ENCODE measurements around the gene STX5. TPM values are rescaled to one million over a fixed set of nuclear protein-coding genes. Genes with fewer than 3 reads are reported as not detected.

The STX5 gene
- polyA plus RNA-seq, 2 of the 4 experiments (the other 2 are of a cell fraction): 19.5 to 32.3 TPM

- TF ChIP-seq REST (IDR thresholded peaks at IDR 0.05) (no peak), PHF8 (IDR thresholded peaks at IDR 0.05; ENCODE audit: borderline replicate concordance, low read depth) (0 out of 2 replicates have a peak, but pooled peaks have one; percentile 48), FOSB (CRISPR knock-in tag; IDR thresholded peaks at IDR 0.05) (no peak), CTCF (IDR thresholded peaks at IDR 0.05) (no peak), USF2 (IDR thresholded peaks at IDR 0.05) (peak; percentile 96), FOXS1 (CRISPR knock-in tag; IDR thresholded peaks at IDR 0.05) (no peak), PBX3 (IDR thresholded peaks at IDR 0.05) (no peak), GATA3 (IDR thresholded peaks at IDR 0.05; ENCODE audit: borderline replicate concordance) (peak; percentile 16), FOSL2 (IDR thresholded peaks at IDR 0.05) (no peak), FOSL2 (CRISPR knock-in tag; IDR thresholded peaks at IDR 0.05) (no peak), RFX5 (IDR thresholded peaks at IDR 0.05) (no peak), MAFK (IDR thresholded peaks at IDR 0.05; ENCODE audit: partially characterized antibody) (no peak), EP300 (IDR thresholded peaks at IDR 0.05) (no peak), HEYL (CRISPR knock-in tag; IDR thresholded peaks at IDR 0.05) (no peak), NR3C1 (IDR thresholded peaks at IDR 0.05) (no peak), TFCP2L1 (CRISPR knock-in tag; IDR thresholded peaks at IDR 0.05) (no peak), CBX8 (IDR thresholded peaks at IDR 0.05) (no peak), MYC (IDR thresholded peaks at IDR 0.05; ENCODE audit: borderline replicate concordance, low read length) (no peak; the same call in 1 of the 2 replicates), EHMT2 (IDR thresholded peaks at IDR 0.05; ENCODE audit: low read depth) (no peak), SREBF2 (IDR thresholded peaks at IDR 0.05) (no peak), ZSCAN20 (CRISPR knock-in tag; IDR thresholded peaks at IDR 0.05) (no peak), ZNF302 (CRISPR knock-in tag; IDR thresholded peaks at IDR 0.05) (no peak), HDAC2 (IDR thresholded peaks at IDR 0.05) (peak; percentile 87), MAX (IDR thresholded peaks at IDR 0.05) (peak; percentile 79), POLR2A (IDR thresholded peaks at IDR 0.05; ENCODE audit: low read length) (peak; percentile 55), TP53 (CRISPR knock-in tag; IDR thresholded peaks at IDR 0.05) (peak; percentile 3; the same call in 1 of the 2 replicates), KDM5A (IDR thresholded peaks at IDR 0.05) (no peak), RCOR1 (IDR thresholded peaks at IDR 0.05; ENCODE audit: low read depth, low read length) (0 out of 2 replicates have a peak, but pooled peaks have one; percentile 78), HOXB13 (CRISPR knock-in tag; IDR thresholded peaks at IDR 0.05; ENCODE audit: low read depth) (no peak), HES2 (IDR thresholded peaks at IDR 0.05) (no peak), RNF2 (IDR thresholded peaks at IDR 0.05; ENCODE audit: borderline replicate concordance, low read depth) (no peak), RAD21 (conservative IDR thresholded peaks at IDR 0.05 in 1 of 2, IDR thresholded peaks at IDR 0.05 in 1 of 2) (no peak), ELK1 (IDR thresholded peaks at IDR 0.05; ENCODE audit: low read depth, low read length) (no peak), ZFP36 (IDR thresholded peaks at IDR 0.05; ENCODE audit: borderline replicate concordance, partially characterized antibody) (no peak), CEBPB (IDR thresholded peaks at IDR 0.05) (no peak)
These were observed 60.5 kb downstream of the STX5 start, which contains the start of gene TAF6L (continued) for GRCh38 chr11:62771144-62772021.

Data from A549 (cell line).